Fibroblast of skin of back (primary cell): ENCODE measurements around the gene LDHD. TPM values are rescaled to one million over a fixed set of nuclear protein-coding genes. Genes with fewer than 3 reads are reported as not detected.
"Not testable (repeated sequence)": the region's sequence is repeated elsewhere in the genome, so short reads cannot be mapped to it uniquely, and the experiment has no call there.

Experiments used
- DNase-seq: peaks from one replicate; pipeline ENCODE4 v3.0.0-alpha.2; 2013
- polyA plus RNA-seq, 2 experiments: library from polyadenylated mRNA; unstranded; fragments of 120-200 nt; gene quantifications; one replicate each; pipeline ENCODE4 v1.2.1, GENCODE V29; 2013; ENCODE audit not compliant: insufficient read length in 2 of 2

Gene LDHD
- 0.25 TPM for polyA plus RNA-seq (2013, experiment 1 of 2; ENCODE audit: insufficient read length)
- 0.91 TPM for polyA plus RNA-seq (2013, experiment 2 of 2; ENCODE audit: insufficient read length)

DNA sequence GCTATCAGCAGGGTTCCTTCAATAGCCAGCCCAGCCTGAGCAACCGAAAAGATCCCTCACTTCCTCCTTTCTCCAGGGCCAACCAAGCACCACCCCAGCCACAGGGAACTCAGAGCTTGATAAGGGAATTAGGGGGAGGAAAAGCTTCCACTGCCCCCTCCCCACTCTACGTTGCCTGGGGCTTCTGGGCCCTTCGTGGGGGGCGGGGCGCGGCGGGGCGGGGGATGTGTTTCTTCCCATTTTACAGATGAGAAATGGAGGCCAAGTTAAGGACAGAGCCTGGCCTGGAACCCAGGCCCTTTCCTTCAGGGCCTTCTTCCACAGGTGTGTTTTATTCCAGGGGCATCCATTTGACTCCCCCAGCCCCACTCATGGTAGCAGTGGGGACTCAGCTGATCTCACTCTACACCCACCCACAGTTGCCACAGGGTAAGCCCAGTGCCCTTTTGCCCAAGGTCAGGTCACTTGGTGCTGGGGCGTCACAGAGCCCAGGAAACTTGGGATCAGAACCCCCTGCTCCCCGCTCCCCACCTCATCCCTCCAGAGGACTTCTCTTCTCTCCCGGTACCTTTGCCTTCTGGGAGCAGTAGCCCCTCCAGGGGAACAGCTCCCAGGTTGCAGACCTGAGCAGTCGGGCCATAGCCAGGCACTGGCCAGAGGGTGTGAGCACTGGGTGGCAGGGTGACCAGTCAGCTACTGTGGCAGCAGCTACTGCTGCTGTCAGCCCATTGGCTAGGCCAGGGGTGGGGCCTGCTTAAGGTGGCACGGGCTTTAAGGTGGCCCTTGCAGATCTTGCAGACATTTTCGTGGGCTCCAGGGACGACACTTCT, at the start of gene LDHD:
TSS of gene LDHD (minus strand) at position 700 of the 830 bp plus-strand sequence. CDS start at position 640, 60 bp downstream.
- peak; percentile 41 for DNase-seq

DNA sequence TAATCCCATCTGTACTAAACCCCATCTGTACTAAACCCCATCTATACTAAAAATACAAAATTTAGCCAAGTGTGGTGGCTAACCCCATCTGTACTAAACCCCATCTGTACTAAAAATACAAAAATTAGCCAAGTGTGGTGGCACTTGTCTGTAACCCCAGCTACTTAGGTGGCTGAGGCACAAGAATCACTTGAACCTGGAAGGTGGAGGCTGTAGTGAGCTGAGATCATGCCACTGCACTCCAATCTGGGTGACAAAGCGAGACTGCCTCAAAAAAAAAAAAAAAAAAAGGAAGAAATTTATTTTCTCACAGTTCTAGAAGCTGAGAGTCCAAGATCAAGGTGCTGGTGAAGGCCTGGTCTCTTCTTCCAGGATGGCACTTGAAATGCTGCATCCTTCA, 43.8 kb upstream of the LDHD start:
- no peak for DNase-seq

DNA sequence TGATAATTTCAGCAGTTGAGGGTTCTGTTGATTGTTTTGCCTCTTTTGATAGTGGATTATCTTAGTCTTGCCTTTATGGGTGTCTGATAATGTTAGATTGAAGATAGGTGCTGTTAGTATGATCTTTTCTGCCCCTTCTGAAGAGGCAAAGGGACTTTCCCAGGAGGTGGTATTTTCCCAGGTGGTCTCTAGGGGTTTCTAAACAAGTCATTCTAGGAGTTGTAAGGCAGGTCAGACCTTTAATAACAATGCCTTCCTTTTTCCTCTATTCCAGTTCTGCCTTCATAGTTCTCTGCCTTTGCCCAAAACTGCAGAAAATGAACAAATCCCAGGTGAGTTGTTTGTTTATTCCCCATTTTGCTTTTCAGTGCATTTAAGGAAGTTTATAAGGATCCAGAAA, 36.1 kb upstream of the LDHD start:
- DNase-seq = no peak

DNA sequence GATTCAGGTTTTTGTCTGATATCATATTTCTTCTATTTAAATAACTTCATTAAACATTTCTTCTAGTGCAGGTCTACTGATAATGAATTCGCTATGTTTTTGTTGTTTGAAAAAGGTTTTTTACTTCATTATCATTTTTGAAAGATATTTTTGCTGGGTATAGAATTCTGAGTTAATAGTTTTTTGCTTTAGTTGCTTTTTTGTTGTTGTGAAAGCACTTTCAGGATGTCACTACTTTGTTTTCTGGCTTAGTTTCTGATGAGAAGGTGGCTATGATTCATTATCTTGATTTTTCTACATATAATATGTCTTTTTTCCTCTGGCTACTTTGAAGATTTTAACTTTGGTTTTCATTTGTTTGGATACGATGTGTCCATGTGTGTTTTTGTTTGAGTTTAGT, 35.2 kb upstream of the LDHD start:
- DNase-seq = no peak

DNA sequence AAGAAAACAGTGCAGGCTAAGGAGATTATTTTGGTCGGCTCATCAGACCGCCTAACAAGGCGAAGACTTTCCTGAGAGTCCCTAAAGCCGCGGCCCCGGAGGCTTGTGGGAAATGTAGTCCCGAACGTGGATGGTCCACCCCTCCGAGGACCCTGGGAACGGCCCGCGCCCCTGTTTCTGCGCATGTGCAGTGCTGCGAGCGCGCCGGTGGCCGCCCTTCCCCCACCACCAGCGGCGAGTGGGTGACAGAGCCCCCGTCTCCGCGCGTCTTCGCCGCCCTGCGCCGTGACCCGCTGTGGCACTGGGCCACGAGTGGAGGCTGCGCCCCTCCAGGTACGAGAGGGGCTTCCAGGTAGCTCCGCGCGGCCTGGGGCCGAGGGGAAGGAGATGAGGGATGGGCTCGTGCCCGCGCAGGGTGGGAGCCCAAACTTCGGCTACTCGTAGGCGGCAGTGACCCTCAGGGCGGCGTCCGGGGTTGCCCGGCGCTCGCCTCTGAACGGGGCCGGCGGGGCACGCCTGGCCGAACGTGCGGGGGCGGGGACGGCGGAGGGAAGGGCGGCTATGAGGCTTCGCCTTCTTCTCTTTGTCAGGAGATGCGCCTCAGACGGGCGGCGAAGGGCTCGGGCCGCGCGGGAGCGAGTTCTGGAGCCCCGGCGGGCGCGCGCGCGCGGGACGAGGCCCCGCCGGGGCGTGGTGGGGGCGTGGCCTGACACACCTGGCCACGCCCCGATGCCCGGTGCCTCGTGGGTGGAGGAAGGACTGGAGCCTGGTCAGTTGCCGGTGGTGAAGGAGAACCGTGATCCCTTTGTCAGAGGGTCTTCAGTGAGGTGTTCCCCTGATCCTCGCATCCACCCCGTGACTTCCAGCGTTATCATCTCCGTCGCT, 32.0 kb upstream of the LDHD start, which contains the start of gene ZFP1:
TSS of gene ZFP1 (plus strand) at position 214 of the 885 bp plus-strand sequence. CDS start 4,428 bp downstream, outside the sequence.
- DNase-seq = peak; percentile 93

DNA sequence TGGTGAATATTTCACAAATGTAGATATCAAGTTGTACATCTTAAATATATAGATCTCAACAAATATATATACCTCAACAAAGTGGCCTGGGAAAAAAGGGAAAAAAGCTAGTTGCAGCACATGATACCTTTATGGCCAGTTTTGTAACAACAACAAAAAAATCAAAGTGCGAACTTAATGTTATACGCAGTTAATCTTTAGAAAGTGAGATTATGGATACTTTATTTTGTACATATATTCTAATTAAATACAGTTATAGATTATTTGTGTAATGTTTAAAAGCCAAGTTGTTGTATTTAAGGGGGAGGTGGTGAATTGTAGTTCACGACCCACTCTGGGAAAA, 31.4 kb upstream of the LDHD start:
- no peak for DNase-seq

DNA sequence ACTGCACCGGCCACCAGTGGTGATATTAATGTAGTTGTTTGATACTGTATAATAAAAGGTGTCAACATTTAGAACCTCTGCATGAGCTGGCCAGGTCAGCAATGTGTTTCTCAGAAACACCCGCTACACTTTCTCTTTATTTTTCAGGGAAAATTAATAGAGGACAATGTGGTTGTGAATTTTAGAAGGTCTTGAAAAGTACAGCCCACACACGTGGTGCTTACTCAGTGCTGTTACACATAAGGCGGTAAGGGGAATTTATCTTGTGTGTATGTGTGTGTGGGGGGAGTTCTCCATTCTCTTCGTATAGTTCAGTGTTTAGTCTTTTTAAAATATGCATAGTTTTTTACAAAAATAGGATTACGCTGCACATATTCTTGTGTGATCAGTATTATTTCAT, 27.4 kb upstream of the LDHD start:
- DNase-seq = no peak

DNA sequence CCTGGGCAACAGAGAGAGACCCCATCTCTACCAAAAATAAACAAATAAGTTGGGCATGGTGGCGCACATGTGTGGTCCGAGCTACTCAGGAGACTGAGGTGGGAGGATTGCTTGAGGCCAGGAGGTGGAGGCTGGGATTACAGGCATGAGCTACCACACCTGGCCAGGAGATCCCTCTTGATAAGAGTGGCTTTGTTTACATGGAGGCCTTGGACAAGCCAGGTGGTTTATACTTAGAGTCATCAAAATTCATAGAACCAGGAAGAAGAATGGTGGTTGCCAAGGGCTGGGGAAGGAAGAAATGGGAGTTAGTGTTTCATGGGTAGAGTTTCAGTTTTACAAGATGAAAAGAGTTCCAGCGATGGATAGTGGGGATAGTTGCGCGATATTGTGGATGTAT, 22.9 kb upstream of the LDHD start:
- no peak for DNase-seq

DNA sequence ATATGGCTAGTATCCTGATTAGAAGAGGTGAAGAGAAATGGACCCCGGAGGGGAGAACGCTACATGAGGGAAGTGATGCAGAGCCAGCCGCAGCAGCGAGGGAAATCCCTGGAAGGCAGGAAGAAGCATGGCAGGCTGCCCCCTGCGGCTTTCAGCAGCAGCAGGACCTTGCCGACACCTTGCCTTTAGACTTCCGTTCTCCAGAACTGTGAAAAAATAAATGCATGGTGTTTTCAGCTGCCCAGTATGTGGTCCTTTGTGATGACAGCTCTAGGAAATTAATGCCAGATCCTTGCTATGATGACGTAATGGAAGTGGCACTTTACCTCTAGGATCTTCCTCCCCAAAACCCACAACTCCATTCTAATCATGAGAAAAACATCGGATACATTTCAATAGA, 22.1 kb upstream of the LDHD start:
- DNase-seq = peak; percentile 84

DNA sequence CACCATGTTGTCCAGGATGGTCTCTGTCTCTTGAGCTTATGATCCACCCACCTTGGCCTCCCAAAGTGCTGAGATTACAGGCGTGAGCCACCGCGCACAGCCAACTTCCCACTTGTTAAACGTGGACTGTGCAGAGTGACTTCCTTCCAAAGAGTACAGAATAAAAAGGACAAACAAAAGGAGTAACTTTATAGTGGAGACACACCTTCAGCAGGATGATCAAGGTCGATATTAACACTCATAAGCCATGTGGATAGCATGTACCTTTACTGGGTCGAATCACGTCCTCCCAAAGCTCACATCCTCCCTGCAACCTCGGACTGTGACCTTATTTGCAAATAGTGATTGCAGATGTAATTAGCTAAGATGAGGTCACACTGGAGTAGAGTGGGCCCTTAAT, 21.7 kb upstream of the LDHD start:
- no peak for DNase-seq

DNA sequence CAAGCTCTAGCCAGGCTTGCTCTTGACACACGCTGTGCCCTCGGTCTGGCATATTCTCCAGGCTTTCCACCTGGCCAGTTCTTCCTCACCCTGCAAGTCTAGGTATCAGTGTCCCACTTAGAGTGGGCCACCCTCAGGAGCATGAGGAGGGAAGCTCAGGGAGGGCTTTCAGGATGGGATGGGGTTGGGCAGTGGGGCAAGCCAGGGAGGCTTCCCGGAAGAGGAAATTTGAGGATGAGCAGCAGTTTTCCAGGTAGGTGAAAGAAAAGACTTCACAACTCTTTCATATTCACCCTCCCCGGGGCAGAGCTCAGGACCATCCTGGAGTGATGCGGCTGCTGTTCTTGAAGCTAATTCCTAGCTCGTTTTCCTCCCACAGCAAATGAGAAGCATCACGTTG, 14.5 kb upstream of the LDHD start:
- DNase-seq = no peak

DNA sequence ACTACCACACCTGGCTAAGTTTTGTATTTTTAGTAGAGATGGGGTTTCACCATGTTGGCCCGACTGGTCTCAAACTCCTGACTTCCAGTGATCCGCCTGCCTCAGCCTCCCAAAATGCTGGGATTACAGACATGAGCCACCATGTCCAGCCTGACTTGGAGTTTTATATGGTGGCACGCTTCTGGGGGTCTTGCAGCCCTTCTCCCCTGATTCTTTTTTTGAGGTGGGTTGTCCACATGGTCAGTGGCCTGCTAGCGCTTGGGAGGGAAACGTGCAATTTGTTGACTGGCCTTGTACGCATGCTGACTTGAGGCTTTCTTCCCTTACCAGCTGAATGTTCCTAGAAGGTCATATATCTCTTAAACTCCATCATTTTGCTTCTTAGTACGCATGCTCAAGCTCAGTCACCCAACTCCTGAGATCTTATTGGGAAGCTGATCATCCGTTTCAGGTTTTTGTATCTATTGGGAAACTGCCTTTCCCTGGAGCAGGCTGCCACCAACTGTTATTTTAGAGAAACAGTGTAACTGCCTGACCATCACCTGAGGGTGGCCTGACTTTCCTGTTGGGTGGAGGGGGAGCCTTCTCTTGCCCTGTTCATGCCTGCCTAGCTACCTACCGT, 13.7 kb upstream of the LDHD start:
- DNase-seq = no peak

DNA sequence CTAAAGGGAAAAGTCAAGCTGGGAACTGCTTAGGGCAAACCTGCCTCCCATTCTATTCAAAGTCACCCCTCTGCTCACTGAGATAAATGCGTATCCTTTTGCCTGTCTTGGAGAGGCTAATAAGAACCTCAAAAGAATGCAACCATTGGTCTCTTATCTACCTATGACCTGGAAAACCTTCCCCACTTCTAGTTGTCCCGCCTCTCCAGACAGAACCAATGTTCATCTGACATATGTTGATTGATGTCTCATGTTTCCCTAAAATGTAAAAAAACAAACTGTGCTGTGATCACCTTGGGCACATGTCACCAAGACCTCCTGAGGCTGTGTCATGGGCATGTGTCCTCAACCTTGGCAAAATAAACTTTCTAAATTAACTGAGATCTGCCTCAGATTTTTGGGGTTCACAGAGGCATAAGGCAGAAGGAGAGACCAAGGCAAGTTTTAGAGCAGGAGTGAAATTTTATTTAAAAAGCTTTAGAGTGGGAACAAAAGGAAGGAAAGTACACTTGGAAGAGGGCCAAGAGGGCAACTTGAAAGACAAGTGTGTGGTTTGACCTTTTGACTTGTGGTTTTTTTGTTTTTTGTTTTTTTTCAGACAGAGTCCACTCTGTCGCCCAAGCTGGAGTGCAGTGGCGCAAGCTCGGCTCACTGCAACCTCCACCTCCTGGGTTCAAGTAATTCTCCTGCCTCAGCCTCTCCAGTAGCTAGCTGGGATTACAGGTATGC, 13.0 kb upstream of the LDHD start:
- not testable (repeated sequence) for DNase-seq

DNA sequence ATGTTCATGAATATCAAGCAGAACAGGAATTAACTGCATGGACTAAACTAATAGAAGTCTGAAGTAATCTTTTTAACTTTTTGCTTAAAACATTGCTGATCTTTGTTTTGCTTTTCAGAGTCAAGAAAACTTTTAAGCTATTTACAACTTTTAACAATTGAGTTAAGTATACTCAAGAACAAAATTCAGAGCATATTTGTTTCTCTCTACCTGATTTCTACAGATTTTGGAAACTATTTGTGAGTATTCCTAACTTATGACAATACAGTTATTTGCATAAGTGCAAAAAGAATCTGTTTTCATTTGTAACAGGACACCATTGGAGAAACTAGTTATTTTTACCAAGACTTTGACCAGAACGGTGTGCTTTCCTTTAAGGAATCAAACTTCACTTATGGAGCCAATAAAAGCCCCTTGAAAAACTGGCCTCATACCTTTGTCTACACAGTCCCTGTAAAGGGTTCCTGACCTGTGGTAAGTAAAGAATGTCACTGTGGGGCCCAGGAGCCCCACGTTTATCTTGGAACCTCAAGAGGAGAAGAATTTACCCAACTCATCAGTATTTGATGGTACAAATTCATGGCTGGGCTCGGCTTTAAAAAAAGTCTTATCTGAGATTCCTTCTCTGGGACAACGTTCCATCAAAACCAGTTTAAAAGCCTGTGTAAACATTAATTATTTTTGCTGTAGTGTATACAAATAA, 11.3 kb upstream of the LDHD start:
- DNase-seq = no peak

DNA sequence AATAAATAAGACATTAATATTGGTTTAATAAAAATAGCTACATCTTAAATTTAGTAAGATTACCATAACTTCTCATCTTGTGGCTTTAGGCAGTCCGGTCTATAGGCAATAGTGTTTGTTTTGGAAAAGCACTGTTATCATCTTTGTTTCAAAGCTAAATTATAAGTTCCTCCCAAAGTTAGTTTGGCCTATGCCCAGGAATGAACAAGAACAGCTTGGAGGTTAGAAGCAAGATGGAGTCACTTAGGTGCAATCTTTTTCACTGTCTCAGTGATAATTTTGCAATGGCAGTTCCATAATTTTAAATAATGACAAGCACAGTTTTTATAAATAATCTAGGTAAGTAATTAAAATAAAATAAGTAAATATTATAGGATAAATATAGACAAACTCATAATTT, 6.0 kb upstream of the LDHD start:
- no peak for DNase-seq

DNA sequence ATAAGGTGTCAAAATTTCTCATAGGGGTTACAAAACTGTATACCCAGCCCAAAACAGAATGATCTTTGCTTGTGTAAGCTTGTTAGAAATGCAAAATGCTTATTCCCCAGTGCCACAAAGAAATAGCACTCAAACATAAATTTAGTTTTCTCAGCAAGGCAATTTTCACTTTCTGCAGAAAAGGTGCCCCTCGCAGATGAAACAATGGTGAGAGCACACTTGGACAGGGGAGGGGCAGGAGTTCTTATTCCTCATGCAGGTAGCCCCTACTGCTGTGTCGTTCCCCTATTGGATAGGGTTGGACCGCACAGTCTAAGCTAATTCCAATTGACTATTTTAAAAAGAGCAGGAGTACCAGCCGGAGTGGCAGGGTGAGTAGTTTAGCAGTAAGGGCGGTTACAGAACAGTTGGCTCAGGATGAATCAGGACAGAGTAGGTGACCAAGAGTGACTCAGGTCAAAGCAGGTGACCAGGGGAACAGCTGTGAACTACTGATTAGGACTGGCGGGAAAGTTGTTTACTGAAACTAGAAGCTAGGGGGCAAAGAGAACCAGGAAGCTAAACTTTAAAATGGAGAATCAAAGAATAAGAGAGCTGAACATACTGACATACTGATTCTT, 5.5 kb upstream of the LDHD start:
- DNase-seq = no peak

DNA sequence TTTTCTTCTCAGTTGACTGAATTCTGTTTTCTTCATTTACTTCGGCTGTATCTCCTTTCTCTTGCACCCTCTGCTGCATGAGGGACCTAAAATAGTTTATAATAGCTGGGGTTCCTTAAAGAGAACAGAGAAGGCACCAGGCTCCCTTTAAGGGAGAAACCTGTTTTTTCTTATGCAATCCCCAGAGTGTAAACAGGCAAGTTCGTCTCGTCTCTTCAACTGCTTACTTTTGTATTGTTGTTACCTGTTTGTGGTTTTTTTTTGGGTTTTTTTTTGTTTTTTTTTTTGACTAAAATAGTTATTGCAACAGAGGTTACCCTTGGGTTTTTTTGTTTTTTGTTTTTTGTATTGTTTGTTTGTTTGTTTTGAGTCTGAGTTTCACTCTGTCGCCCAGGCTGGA, 3.7 kb upstream of the LDHD start:
- DNase-seq = no peak

DNA sequence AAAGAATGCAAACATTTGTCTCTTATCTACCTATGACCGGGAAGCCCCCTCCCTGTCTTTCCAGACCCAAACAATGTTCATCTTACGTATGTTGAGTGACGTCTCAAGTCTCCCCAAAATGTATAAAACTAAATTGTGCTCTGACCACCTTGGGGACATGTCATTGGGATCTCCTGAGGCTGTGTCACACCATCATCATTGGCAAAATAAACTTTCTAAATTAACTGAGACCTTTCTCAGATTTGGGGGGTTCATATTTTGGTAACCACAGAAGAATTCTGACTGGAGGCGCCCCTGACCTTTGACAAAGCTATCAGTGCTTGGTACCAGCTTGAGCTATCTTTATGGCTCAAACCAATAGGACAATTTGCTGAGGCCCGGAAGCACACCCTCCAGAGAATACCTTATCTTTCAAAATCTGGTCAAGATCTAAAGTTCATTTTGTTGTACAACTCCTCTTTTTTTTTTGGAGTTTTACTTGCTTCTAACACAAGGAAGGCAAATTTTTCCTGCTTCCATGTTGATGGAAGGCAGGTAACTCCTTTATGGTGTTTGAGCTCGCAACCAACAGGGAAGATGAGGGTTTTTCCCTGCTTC, 2.5 kb upstream of the LDHD start:
- DNase-seq = no peak

DNA sequence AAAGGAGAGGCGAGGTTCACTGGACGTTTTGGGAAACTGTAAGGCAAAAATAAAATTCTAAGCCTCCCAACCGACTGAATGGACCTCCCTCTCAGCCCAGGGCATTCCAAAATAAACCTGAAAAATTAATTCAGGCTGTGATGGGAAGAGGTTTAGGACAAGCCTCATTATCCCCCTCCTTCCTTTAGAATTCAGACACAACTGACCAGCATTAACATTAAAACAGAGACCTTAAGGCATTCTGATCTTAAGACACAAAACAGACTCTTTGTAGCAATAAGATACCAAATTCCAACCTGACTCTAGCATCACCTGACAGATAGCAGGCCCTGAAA, 298 bp upstream of the LDHD start:
- no peak for DNase-seq

DNA sequence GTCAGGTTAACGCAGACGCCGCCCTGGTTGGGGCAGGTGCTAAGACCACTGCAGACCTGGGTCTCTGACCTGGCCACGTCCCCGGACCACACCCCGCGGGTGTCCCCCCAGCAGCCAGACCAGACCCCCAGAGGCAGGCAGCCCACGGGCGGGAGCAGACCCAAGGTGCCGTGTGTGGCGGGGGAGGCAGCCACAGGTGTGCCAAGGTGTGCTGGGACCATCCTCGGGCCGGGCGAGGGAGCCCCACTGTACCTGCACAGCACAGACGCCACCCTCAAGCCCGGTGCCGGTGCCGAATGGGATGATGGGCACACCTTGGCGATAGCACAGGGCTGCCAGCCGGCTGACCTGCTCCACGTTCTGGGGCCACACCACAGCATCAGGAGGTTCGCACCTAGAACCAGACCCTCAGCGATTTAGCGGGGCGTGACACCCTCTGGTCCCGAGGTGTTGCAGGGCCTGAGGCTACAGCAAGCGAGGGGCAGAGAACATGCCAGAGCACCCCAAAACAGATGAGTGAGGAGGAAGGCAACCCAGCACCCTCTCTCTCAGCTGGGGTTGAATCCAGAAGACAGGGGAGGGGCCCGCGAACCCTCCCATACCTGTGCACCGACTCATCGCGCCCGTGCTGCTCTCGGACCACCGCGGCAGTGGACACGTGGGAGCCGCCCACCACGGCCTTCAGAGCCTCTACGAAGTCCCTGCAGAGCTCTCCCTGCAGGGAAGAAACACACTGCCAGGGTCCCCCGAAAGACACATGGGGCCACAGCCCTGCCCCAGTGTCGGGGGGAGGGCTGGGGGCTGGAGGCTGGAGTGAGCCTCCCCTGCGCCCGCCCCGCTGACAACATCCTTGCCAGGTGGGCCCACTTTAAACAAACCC, 1.4 kb downstream of the LDHD start:
- no peak for DNase-seq
